AG09309 (cell line): ENCODE measurements around the gene LCOR.

Source experiments
- DNase-seq: peaks from one replicate; pipeline ENCODE4 v3.0.0-alpha.2; 2010; ENCODE audit warnings: low read depth
- H3K4me3 ChIP-seq: 2 replicates; pipeline ENCODE4 v1.5.1; 2011; ENCODE audit warnings: mild to moderate bottlenecking, low read depth, low read length, moderate library complexity; ENCODE audit not compliant: control insufficient read depth
- CTCF ChIP-seq: IDR thresholded peaks from 2 replicates; pipeline ENCODE4 v1.5.1; 2011; ENCODE audit warnings: mild to moderate bottlenecking, low read depth, low read length, inconsistent platforms; ENCODE audit not compliant: insufficient read depth, control insufficient read depth; ENCODE audit errors: missing control alignments

The LCOR gene

GRCh38 chr10:96902117-96902516 is 70.0 kb downstream of the LCOR start:
- TF ChIP-seq CTCF = no peak
- DNase-seq = no peak
- no peak overlapping the region for H3K4me3 ChIP-seq

- no peak for DNase-seq
- H3K4me3 ChIP-seq = no peak overlapping the region
- no peak for TF ChIP-seq CTCF
These were observed 70.7 kb downstream of the LCOR start for GRCh38 chr10:96902731-96903358.

GRCh38 chr10:96904648-96905047 is 72.5 kb downstream of the LCOR start:
- no peak for TF ChIP-seq CTCF
- no peak overlapping the region for H3K4me3 ChIP-seq
- DNase-seq = no peak

GRCh38 chr10:96906864-96907263 is 74.8 kb downstream of the LCOR start:
- H3K4me3 ChIP-seq = no peak overlapping the region
- no peak for DNase-seq
- no peak for TF ChIP-seq CTCF

- TF ChIP-seq CTCF = peak; percentile 64
These were observed 78.6 kb downstream of the LCOR start for GRCh38 chr10:96910488-96911395.

GRCh38 chr10:96912405-96912804 is 80.3 kb downstream of the LCOR start:
- TF ChIP-seq CTCF = no peak
- H3K4me3 ChIP-seq = no peak overlapping the region
- DNase-seq = no peak

More at GRCh38 chr10:96910488-96911395, 78.6 kb downstream of the LCOR start:
- H3K4me3 ChIP-seq = no peak overlapping the region
- no peak for DNase-seq
